CD4-positive, CD25-positive, alpha-beta regulatory T cell (primary cell): ENCODE measurements around the gene RPL41. TPM values are rescaled to one million over a fixed set of nuclear protein-coding genes. Genes with fewer than 3 reads are reported as not detected.

Experiments used
- ATAC-seq, 2 donors: fragments of 150-1000 bp; cut with Tn5 transposase; one replicate each; pipeline ENCODE4 v1.10.0; 2021; ENCODE audit warnings: low read depth in 2 of 2, moderate number of reproducible peaks in 2 of 2, moderate library complexity in 1 of 2
- DNase-seq, 3 donors: peaks; one replicate each; pipeline versions ENCODE4 v3.0.0 to v3.0.0-alpha.2; 2012 to 2022; ENCODE audit warnings: mixed read lengths in 1 of 3
- H3K27ac ChIP-seq: one replicate; pipeline ENCODE4 v1.7.0; 2013; ENCODE audit warnings: mild to moderate bottlenecking, low read length; ENCODE audit not compliant: insufficient read depth, poor library complexity, severe bottlenecking
- H3K27me3 ChIP-seq: one replicate; pipeline ENCODE4 v1.7.0; 2013; ENCODE audit warnings: low read length; ENCODE audit not compliant: control insufficient read depth, insufficient read depth
- H3K36me3 ChIP-seq: one replicate; pipeline ENCODE4 v1.7.0; 2013; ENCODE audit warnings: mild to moderate bottlenecking, low read length, moderate library complexity; ENCODE audit not compliant: control insufficient read depth, insufficient read depth
- H3K4me1 ChIP-seq: 2 replicates; pipeline ENCODE4 v1.7.0; 2013; ENCODE audit warnings: mild to moderate bottlenecking, low read length; ENCODE audit not compliant: insufficient read depth, control insufficient read depth, poor library complexity, severe bottlenecking
- H3K4me3 ChIP-seq: one replicate; pipeline ENCODE4 v1.7.0; 2013; ENCODE audit warnings: low read depth, mild to moderate bottlenecking, low read length, moderate library complexity
- H3K9me3 ChIP-seq, 2 experiments: 1 replicate in 1 of 2; 2 replicates in 1 of 2; pipeline ENCODE4 v1.7.0; 2013; ENCODE audit warnings: low read length in 2 of 2, mild to moderate bottlenecking in 1 of 2, moderate library complexity in 1 of 2; ENCODE audit not compliant: control insufficient read depth in 2 of 2
- H3K27ac Mint-ChIP-seq, 3 donors: one replicate each; pipeline ENCODE4 v1.8.0; 2020 to 2022; ENCODE audit warnings: mild to moderate bottlenecking in 3 of 3, mixed read lengths in 3 of 3, moderate library complexity in 2 of 3
- H3K27me3 Mint-ChIP-seq: one replicate; pipeline ENCODE4 v1.8.0; 2022; ENCODE audit warnings: mild to moderate bottlenecking, mixed read lengths
- H3K36me3 Mint-ChIP-seq: one replicate; pipeline ENCODE4 v1.8.0; 2020; ENCODE audit warnings: mixed read lengths
- H3K4me1 Mint-ChIP-seq, 4 donors: one replicate each; pipeline ENCODE4 v1.8.0; 2020 to 2022; ENCODE audit warnings: mixed read lengths in 4 of 4, mild to moderate bottlenecking in 1 of 4
- H3K4me3 Mint-ChIP-seq, 4 donors: one replicate each; pipeline ENCODE4 v1.8.0; 2020 to 2022; ENCODE audit warnings: mild to moderate bottlenecking in 4 of 4, mixed read lengths in 4 of 4, moderate library complexity in 3 of 4
- H3K9me3 Mint-ChIP-seq, 7 donors: one replicate each; pipeline ENCODE4 v1.8.0; 2020 to 2022; ENCODE audit warnings: mixed read lengths in 7 of 7, mild to moderate bottlenecking in 3 of 7, moderate library complexity in 2 of 7
- polyA plus RNA-seq, 4 donors: library from polyadenylated mRNA; unstranded; fragments of 300-500 nt; fragmentation: Illumina TruSeq; gene quantifications; one replicate each; pipeline ENCODE4 v1.2.3, GENCODE V29; 2021
- total RNA-seq: library from RNA; stranded (reverse); gene quantifications from one replicate; pipeline ENCODE4 v1.2.3, GENCODE V29; 2022

The RPL41 gene
- total and polyA plus RNA-seq, 5 donors from 2014 or later = 4,134 to 9,760 (median 8,410) TPM

GRCh38 chr12:56122637-56123036 lies 6.2 kb downstream of the RPL41 start:
- Mint-ChIP-seq H3K36me3 (peaks cover 11% of the 10 kb centered on the region), H3K27me3 (peaks cover 4% of the 10 kb centered on the region), H3K4me1 (peaks cover 15 to 58% (median 40%) of the 10 kb centered on the region in 4 donors), H3K9me3 (peaks cover 0 to 1% (median 0%) of the 10 kb centered on the region in 7 donors), H3K4me3 (peak overlapping the region in 1 of 4 donors; percentile 17), H3K27ac (peak overlapping the region in 1 of 3 donors; percentile 42)
- Histone ChIP-seq H3K4me1 (peaks cover 41% of the 10 kb centered on the region), H3K4me3 (no peak overlapping the region), H3K27ac (no peak overlapping the region), H3K27me3 (no peaks in the 10 kb centered on the region), H3K9me3 (no peaks in the 10 kb centered on the region), H3K36me3 (peaks cover 9% of the 10 kb centered on the region)
- no peak for DNase-seq
- ATAC-seq = no peak

GRCh38 chr12:56124133-56124532 lies 7.7 kb downstream of the RPL41 start:
- Mint-ChIP-seq H3K27ac (peak overlapping the region in 2 of 3 donors; percentile 42 to 77), H3K9me3 (peaks cover 0 to 1% (median 0%) of the 10 kb centered on the region in 7 donors), H3K27me3 (peaks cover 3% of the 10 kb centered on the region), H3K36me3 (peaks cover 7% of the 10 kb centered on the region), H3K4me1 (peaks cover 10 to 52% (median 29%) of the 10 kb centered on the region in 4 donors), H3K4me3 (no peak overlapping the region)
- Histone ChIP-seq H3K4me3 (no peak overlapping the region), H3K27me3 (no peaks in the 10 kb centered on the region), H3K9me3 (no peaks in the 10 kb centered on the region), H3K27ac (no peak overlapping the region), H3K36me3 (peaks cover 9% of the 10 kb centered on the region), H3K4me1 (peaks cover 30% of the 10 kb centered on the region)
- no peak for DNase-seq
- ATAC-seq = no peak

- Histone ChIP-seq H3K27me3 (no peaks in the 10 kb centered on the region), H3K4me1 (peaks cover 42% of the 10 kb centered on the region), H3K4me3 (peak overlapping the region; percentile 74)
Observed at GRCh38 chr12:56126732-56127239, 10.4 kb downstream of the RPL41 start.

GRCh38 chr12:56127485-56127887 lies 11.1 kb downstream of the RPL41 start:
- H3K36me3 ChIP-seq = peaks cover 24% of the 10 kb centered on the region
- H3K27me3 ChIP-seq = no peaks in the 10 kb centered on the region
- ATAC-seq = no peak
- peak overlapping the region; percentile 74 for H3K4me3 ChIP-seq
- H3K9me3 ChIP-seq = peaks cover 0 to 7% of the 10 kb centered on the region in 2 experiments
- Mint-ChIP-seq H3K4me1 (peaks cover 10 to 75% (median 48%) of the 10 kb centered on the region in 4 donors), H3K27ac (peak overlapping the region; percentile 92 to 98 (median 92)), H3K36me3 (peaks cover 27% of the 10 kb centered on the region), H3K27me3 (no peaks in the 10 kb centered on the region), H3K9me3 (peaks cover 0 to 5% (median 0%) of the 10 kb centered on the region in 7 donors), H3K4me3 (peak overlapping the region; percentile 87 to 100 (median 98))
- DNase-seq = no peak
- H3K27ac ChIP-seq = peak overlapping the region; percentile 87
- peaks cover 42% of the 10 kb centered on the region for H3K4me1 ChIP-seq

More at GRCh38 chr12:56126732-56127239, 10.4 kb downstream of the RPL41 start:
- ATAC-seq (no peak), DNase-seq (peak in 1 of 3 donors; percentile 52)
- peaks cover 20% of the 10 kb centered on the region for H3K36me3 Mint-ChIP-seq
- Histone ChIP-seq H3K36me3 (peaks cover 17% of the 10 kb centered on the region), H3K27ac (peak overlapping the region; percentile 87), H3K9me3 (peaks cover 0 to 7% of the 10 kb centered on the region in 2 experiments)
- peaks cover 0 to 5% (median 0%) of the 10 kb centered on the region in 7 donors for H3K9me3 Mint-ChIP-seq
- H3K4me3 Mint-ChIP-seq = peak overlapping the region; percentile 78 to 99 (median 92)
- H3K27ac Mint-ChIP-seq = peak overlapping the region; percentile 92 to 98 (median 92)
- no peaks in the 10 kb centered on the region for H3K27me3 Mint-ChIP-seq
- H3K4me1 Mint-ChIP-seq = peaks cover 10 to 68% (median 43%) of the 10 kb centered on the region in 4 donors

- ATAC-seq (peak; percentile 90 to 94), DNase-seq (peak; percentile 98 to 100 (median 99))
- Histone ChIP-seq H3K9me3 (peaks cover 0 to 7% of the 10 kb centered on the region in 2 experiments), H3K27me3 (no peaks in the 10 kb centered on the region), H3K27ac (peak within 1 kb of the TSS; percentile 87), H3K4me3 (peak within 1 kb of the TSS; percentile 91), H3K36me3 (peaks cover 28% of the 10 kb centered on the region), H3K4me1 (peaks cover 42% of the 10 kb centered on the region)
- Mint-ChIP-seq H3K4me3 (peak within 1 kb of the TSS; percentile 87 to 100 (median 98)), H3K9me3 (peaks cover 0 to 5% (median 0%) of the 10 kb centered on the region in 7 donors), H3K36me3 (peaks cover 29% of the 10 kb centered on the region), H3K27me3 (no peaks in the 10 kb centered on the region), H3K27ac (peak within 1 kb of the TSS; percentile 92 to 98 (median 93)), H3K4me1 (peaks cover 10 to 78% (median 47%) of the 10 kb centered on the region in 4 donors)
Observed at GRCh38 chr12:56127888-56128669, 11.6 kb downstream of the RPL41 start, which contains the start of gene ESYT1. TSS of gene ESYT1 (plus strand) at chr12:56128267. CDS start at chr12:56128320, 53 bp downstream.

GRCh38 chr12:56128670-56129205 lies 12.3 kb downstream of the RPL41 start:
- Histone ChIP-seq H3K4me3 (peak overlapping the region; percentile 91), H3K4me1 (peaks cover 42% of the 10 kb centered on the region), H3K27ac (peak overlapping the region; percentile 86), H3K36me3 (peaks cover 35% of the 10 kb centered on the region), H3K9me3 (peaks cover 0 to 7% of the 10 kb centered on the region in 2 experiments), H3K27me3 (no peaks in the 10 kb centered on the region)
- H3K4me3 Mint-ChIP-seq = peak overlapping the region; percentile 87 to 100 (median 98)
- peaks cover 0 to 5% (median 0%) of the 10 kb centered on the region in 7 donors for H3K9me3 Mint-ChIP-seq
- no peaks in the 10 kb centered on the region for H3K27me3 Mint-ChIP-seq
- H3K4me1 Mint-ChIP-seq = peaks cover 10 to 81% (median 51%) of the 10 kb centered on the region in 4 donors
- H3K36me3 Mint-ChIP-seq = peaks cover 36% of the 10 kb centered on the region
- peak overlapping the region; percentile 92 to 98 (median 93) for H3K27ac Mint-ChIP-seq
- ATAC-seq (no peak), DNase-seq (no peak)

- DNase-seq = peak; percentile 65 to 94 (median 72)
- peak overlapping the region; percentile 91 for H3K4me3 ChIP-seq
- peaks cover 10 to 81% (median 52%) of the 10 kb centered on the region in 4 donors for H3K4me1 Mint-ChIP-seq
- peak overlapping the region; percentile 92 to 98 (median 97) for H3K27ac Mint-ChIP-seq
- peaks cover 41% of the 10 kb centered on the region for H3K36me3 ChIP-seq
- H3K36me3 Mint-ChIP-seq = peaks cover 41% of the 10 kb centered on the region
- peaks cover 42% of the 10 kb centered on the region for H3K4me1 ChIP-seq
- peaks cover 0 to 7% of the 10 kb centered on the region in 2 experiments for H3K9me3 ChIP-seq
- H3K27me3 ChIP-seq = no peaks in the 10 kb centered on the region
- H3K9me3 Mint-ChIP-seq = peaks cover 0 to 5% (median 1%) of the 10 kb centered on the region in 7 donors
- peak overlapping the region; percentile 87 to 100 (median 98) for H3K4me3 Mint-ChIP-seq
- peak; percentile 25 to 36 for ATAC-seq
- peak overlapping the region; percentile 86 for H3K27ac ChIP-seq
- no peaks in the 10 kb centered on the region for H3K27me3 Mint-ChIP-seq
Observed at GRCh38 chr12:56129206-56129941, 12.9 kb downstream of the RPL41 start.
